ENCODE results near the gene TYRO3. TPM values are rescaled to one million over a fixed set of nuclear protein-coding genes. Genes with fewer than 3 reads are reported as not detected.

Gene TYRO3
- total RNA-seq, 1 donor from 2014 or later = 0.22 TPM

- Mint-ChIP-seq H3K4me1 (peaks cover 29% of the 10 kb centered on the region), H3K36me3 (ENCODE audit: low read depth) (no peaks in the 10 kb centered on the region), H3K27ac (no peak overlapping the region), H3K4me3 (no peak overlapping the region), H3K9me3 (no peaks in the 10 kb centered on the region), H3K27me3 (no peaks in the 10 kb centered on the region)
- ATAC-seq (ENCODE audit: low read depth) (no peak), DNase-seq (no peak)
- intact Hi-C loops (cut with micrococcal nuclease) = no loop called here
- TF ChIP-seq CTCF (IDR thresholded peaks at IDR 0.05) = no peak
- ChIA-PET POLR2A (no interaction called here), CTCF (no interaction called here)
These were observed 71.7 kb downstream of the TYRO3 start for GRCh38 chr15:41630616-41631217.

- POLR2A ChIA-PET = interaction anchor here (0.6 to 0.9 kb wide), 3 partner anchors 9 to 293 kb away, joined by 3 to 4 read pairs (median 4); no protein-coding TSS in a partner anchor
- Mint-ChIP-seq H3K27me3 (no peaks in the 10 kb centered on the region), H3K4me1 (peaks cover 29% of the 10 kb centered on the region), H3K27ac (no peak overlapping the region), H3K9me3 (no peaks in the 10 kb centered on the region), H3K4me3 (no peak overlapping the region), H3K36me3 (ENCODE audit: low read depth) (no peaks in the 10 kb centered on the region)
- intact Hi-C loops (cut with micrococcal nuclease) = no loop called here
- CTCF ChIA-PET = no interaction called here
- TF ChIP-seq CTCF (IDR thresholded peaks at IDR 0.05) = no peak
- no peak for DNase-seq
- ATAC-seq (ENCODE audit: low read depth) = no peak
These were observed 73.0 kb downstream of the TYRO3 start for GRCh38 chr15:41631880-41632470.

Other genes with a start within 250 kb of the TYRO3 start
- 0.62 and 1.4 TPM in 2 replicates for gene OIP5, start 226.6 kb upstream of the TYRO3 start, total RNA-seq
- gene NUSAP1, start 226.3 kb upstream of the TYRO3 start, total RNA-seq = 13.5 and 14.4 TPM in 2 replicates
- gene NDUFAF1, start 156.7 kb upstream of the TYRO3 start, total RNA-seq = 17.8 and 19.3 TPM in 2 replicates
- gene RTF1, start 142.1 kb upstream of the TYRO3 start, total RNA-seq = 37.2 and 38.0 TPM in 2 replicates
- 0.18 TPM in 1 of 2 replicates, not detected in the other for gene ITPKA, start 65.3 kb upstream of the TYRO3 start, total RNA-seq
- gene LTK, start 45.4 kb upstream of the TYRO3 start, total RNA-seq = 1.9 and 2.2 TPM in 2 replicates
- gene RPAP1, start 15.0 kb upstream of the TYRO3 start, total RNA-seq = 56.1 TPM in 2 replicates
- gene MGA, start 101.2 kb downstream of the TYRO3 start, total RNA-seq = 49.9 and 58.3 TPM in 2 replicates
- 31.3 and 42.3 TPM in 2 replicates for gene MAPKBP1, start 215.3 kb downstream of the TYRO3 start, total RNA-seq